Brain microvascular endothelial cell (primary cell): ENCODE measurements around the gene MYO1C.

Experiments
- DNase-seq: peaks from one replicate; pipeline ENCODE4 v3.0.0-alpha.2; 2020
- H3K27ac ChIP-seq: fragments of 250-450 bp; sonication (Bioruptor Pico); 2 replicates; pipeline ENCODE4 v1.5.1; 2020; ENCODE audit warnings: mild to moderate bottlenecking, moderate library complexity
- H3K27me3 ChIP-seq: fragments of 250-450 bp; sonication (Bioruptor Pico); replicated peaks from 2 replicates; pipeline ENCODE4 v1.5.1; 2020; ENCODE audit warnings: mild to moderate bottlenecking
- H3K36me3 ChIP-seq: fragments of 250-450 bp; sonication (Bioruptor Pico); replicated peaks from 2 replicates; pipeline ENCODE4 v1.5.1; 2020; ENCODE audit warnings: mild to moderate bottlenecking
- H3K4me3 ChIP-seq: 2 replicates; pipeline ENCODE4 v1.5.1; 2011; ENCODE audit warnings: low read depth, mild to moderate bottlenecking, control low read depth, low read length, moderate library complexity
- CTCF ChIP-seq: IDR thresholded peaks from 2 replicates; pipeline ENCODE4 v1.5.1; 2011; ENCODE audit warnings: low read depth, mild to moderate bottlenecking, moderate library complexity, low read length, control low read depth, inconsistent platforms; ENCODE audit errors: missing control alignments
- in situ Hi-C: cut with HindIII; loops from 2 replicates; pipeline ENCODE4 v1.10.0; 2017; ENCODE audit warnings: low sequenced_read_pairs, low pct_ligation_motif_present

The MYO1C gene

GRCh38 chr17:1488826-1489270 lies 3.6 kb downstream of the MYO1C start:
- Histone ChIP-seq H3K36me3 (no peaks in the 10 kb centered on the region), H3K4me3 (no peak overlapping the region), H3K27ac (peak overlapping the region; percentile 71), H3K27me3 (no peaks in the 10 kb centered on the region)
- no peak for TF ChIP-seq CTCF
- DNase-seq = no peak
- in situ Hi-C loops = no loop called here

DNA sequence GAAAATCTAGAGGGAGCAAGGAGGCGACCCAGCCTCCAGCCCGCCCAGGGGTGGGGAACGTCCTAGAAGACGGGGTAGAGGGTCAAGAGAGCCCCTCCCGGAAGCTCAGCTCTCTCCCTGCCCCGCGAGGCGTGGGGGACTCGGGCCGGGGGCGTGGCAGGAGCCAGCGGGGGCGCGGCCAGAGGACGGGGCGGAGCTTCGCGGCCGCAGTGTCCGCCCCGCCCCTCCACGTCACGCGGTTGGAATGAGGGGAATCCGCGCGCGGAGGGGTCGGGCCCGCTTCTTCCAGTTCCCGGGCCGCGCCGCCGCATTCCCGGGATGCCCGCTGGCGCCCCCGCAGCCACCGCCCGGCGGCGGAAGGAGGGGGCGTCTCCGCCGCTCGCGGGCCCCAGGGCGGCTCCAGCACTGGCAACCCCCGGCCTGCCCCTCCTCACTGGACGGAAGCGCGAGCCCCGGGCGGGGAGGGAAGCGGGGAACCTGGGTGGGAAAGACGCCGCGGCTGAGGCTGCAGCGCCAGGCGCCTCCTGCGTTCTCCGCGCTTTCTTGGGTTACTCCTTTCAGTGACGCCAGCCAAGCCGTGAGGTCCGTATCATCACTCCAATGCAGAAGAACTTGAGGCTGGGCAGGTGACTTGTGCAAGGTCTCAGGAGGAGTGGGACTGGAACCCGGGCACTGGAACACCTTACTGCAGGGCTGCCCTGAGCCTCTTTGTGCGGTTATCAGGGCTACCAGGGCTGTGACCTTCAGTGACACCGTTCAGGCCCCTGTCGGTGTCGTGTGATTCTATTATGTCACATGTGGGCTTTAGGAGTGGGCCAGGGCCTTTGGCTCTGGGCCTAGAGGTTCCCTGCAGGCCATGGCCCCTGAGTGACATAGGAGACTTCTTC lies 4.3 kb downstream of the MYO1C start:
- Histone ChIP-seq H3K27ac (peak overlapping the region; percentile 71), H3K4me3 (peak overlapping the region; percentile 46), H3K27me3 (no peaks in the 10 kb centered on the region), H3K36me3 (peaks cover 6% of the 10 kb centered on the region)
- in situ Hi-C loops = no loop called here
- peak; percentile 19 for TF ChIP-seq CTCF
- peak; percentile 67 for DNase-seq

DNA sequence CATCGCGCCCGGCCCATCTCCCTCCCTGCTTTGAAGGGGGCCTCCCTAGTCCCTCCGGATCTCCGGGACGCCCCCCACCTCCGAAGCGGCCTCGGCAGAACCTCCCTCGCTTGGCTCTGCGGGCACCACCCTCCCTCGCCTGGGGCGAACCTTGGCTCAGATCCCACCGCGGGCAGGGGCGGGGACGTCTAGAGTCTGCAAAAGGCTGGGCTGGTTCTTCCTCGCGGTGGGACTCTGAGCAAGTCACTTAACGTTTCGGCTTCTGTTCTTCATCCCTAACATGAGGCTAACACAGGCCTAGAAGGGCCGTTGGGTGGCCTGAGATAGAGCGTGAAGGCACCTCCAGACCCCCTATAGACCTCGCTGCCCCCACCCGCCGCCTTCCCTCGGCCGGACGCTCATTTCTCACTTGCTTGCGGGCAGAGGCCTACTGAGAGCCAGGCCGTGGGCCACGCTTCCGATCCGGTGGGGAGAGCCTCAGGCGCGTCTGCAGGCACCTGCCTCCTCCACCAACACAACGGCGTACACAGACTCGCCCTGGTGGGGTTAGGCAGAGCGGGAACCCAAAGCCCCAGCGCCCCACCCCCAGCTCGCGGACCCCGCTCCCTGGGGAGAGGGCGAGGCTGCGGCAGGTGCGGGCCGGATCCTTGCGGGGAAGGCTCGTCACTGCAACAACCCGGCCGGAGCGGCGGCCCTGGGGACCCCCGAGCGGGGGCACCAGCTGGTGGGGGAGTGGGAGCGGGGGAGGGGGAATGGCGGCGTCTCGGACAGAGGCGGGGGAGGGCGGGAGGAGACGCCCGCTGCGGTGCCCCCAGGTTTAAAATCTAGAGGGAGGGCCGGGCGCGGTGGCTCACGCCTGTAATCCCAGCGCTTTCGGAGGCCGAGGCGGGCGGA lies 5.4 kb downstream of the MYO1C start:
- H3K36me3 ChIP-seq = peaks cover 10% of the 10 kb centered on the region
- peak overlapping the region; percentile 46 for H3K4me3 ChIP-seq
- in situ Hi-C loops = no loop called here
- H3K27me3 ChIP-seq = no peaks in the 10 kb centered on the region
- DNase-seq = peak; percentile 34
- no peak for TF ChIP-seq CTCF
- H3K27ac ChIP-seq = peak overlapping the region; percentile 71

- in situ Hi-C loops = no loop called here
- peaks cover 18% of the 10 kb centered on the region for H3K36me3 ChIP-seq
- peak overlapping the region; percentile 59 for H3K4me3 ChIP-seq
- DNase-seq = peak; percentile 36
- no peak for TF ChIP-seq CTCF
- H3K27ac ChIP-seq = peak overlapping the region; percentile 51
- H3K27me3 ChIP-seq = no peaks in the 10 kb centered on the region
Measured at GRCh38 chr17:1485423-1486376, 6.8 kb downstream of the MYO1C start.
